ENCODE measurements around the gene STXBP5. TPM values are rescaled to one million over a fixed set of nuclear protein-coding genes. Genes with fewer than 3 reads are reported as not detected.

The STXBP5 gene
- polyA plus RNA-seq, 1 of the 3 experiments (the other 2 are of a cell fraction): 9.9 TPM

GRCh38 chr6:147321260-147321659, 117.0 kb downstream of the STXBP5 start:
- Histone ChIP-seq H3K4me3 (ENCODE audit: low read depth in 2 of 2, low read length in 1 of 2) (no peak overlapping the region), H3K4me1 (ENCODE audit: control insufficient read depth in 1 of 2, insufficient read depth in 2 of 2, low read depth in 1 of 2, low read length in 1 of 2) (no peaks in the 10 kb centered on the region), H3K79me2 (ENCODE audit: insufficient read depth) (no peaks in the 10 kb centered on the region), H3K36me3 (replicated peaks in 1 of 2; ENCODE audit: control insufficient read depth in 1 of 2, insufficient read depth in 2 of 2, low read length in 1 of 2) (peaks cover 55 to 62% of the 10 kb centered on the region in 2 experiments), H3K27ac (ENCODE audit: low read depth in 2 of 2, low read length in 1 of 2) (no peak overlapping the region), H3K9me2 (no peaks in the 10 kb centered on the region), H3K9ac (no peak overlapping the region), H3K4me2 (no peak overlapping the region), H2AFZ (ENCODE audit: low read depth) (no peak overlapping the region), H4K20me1 (ENCODE audit: insufficient read depth) (no peaks in the 10 kb centered on the region), H3F3A (replicated peaks; ENCODE audit: insufficient read depth) (no peaks in the 10 kb centered on the region), H3K27me3 (ENCODE audit: insufficient read depth) (no peaks in the 10 kb centered on the region), H3K9me3 (no peaks in the 10 kb centered on the region)
- CTCF ChIA-PET: no interaction called here
- POLR2A ChIA-PET: no interaction called here
- WGBS (ENCODE audit: low lambda C conversion rate): 85% methylated on average over 2 of the region's 2 CpGs
- TF ChIP-seq EP300 (IDR thresholded peaks at IDR 0.05; ENCODE audit: borderline replicate concordance in 1 of 2, low read depth in 1 of 2, low read length in 1 of 2) (no peak), GABPA (IDR thresholded peaks at IDR 0.05; ENCODE audit: low read depth) (no peak), TEAD4 (IDR thresholded peaks at IDR 0.05; ENCODE audit: borderline replicate concordance, insufficient read depth) (no peak)
- TF ChIP-seq, protein P1, sequence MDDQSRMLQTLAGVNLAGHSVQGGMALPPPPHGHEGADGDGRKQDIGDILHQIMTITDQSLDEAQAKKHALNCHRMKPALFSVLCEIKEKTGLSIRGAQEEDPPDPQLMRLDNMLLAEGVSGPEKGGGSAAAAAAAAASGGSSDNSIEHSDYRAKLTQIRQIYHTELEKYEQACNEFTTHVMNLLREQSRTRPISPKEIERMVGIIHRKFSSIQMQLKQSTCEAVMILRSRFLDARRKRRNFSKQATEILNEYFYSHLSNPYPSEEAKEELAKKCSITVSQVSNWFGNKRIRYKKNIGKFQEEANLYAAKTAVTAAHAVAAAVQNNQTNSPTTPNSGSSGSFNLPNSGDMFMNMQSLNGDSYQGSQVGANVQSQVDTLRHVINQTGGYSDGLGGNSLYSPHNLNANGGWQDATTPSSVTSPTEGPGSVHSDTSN (IDR thresholded peaks at IDR 0.05): no peak
- no peak for DNase-seq

DNA sequence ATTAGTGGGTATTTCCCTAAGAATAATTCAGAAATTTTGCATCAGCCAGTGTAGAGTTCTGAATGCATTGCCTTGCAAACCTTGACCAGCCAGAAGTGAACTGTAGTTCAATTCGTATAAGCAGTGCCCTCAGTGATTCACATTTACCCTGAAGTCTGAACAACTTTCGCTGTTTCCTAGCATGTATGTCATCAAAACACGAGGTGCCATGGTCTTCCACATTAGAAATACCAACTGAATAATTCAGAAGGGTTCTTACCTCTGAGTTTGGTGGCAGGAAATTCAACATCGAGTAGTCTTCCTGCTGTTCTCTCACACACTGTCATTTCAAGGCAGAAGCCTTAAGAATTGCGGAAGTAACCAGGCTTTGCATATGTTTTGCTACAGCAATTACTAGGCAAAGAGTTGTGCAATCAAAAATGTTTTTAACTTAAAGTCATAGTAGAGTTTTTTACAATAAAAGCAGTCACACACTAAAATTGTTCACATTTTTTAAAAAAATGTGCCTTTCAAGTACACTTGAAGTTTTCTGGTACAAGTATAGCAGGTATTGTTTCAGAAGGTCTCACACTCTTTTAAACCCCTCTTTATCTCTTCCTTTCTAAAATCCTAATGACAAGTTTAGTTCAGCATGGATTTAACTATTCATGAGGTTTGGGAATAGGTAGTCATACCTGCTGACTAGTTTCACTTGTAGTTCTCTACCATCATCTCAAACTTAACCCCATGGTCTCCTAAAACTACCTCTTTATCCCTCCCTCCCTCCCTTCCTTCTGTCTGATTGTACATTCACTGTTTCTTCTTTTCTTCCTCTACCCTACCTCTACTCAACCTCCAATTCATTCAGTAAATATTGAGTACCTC, 118.3 kb downstream of the STXBP5 start:
- no peaks in the 10 kb centered on the region for H4K20me1 ChIP-seq (ENCODE audit: insufficient read depth)
- H3K9ac ChIP-seq: no peak overlapping the region
- WGBS (ENCODE audit: low lambda C conversion rate): 90% methylated on average over 5 of the region's 5 CpGs
- H3K36me3 ChIP-seq (replicated peaks in 1 of 2; ENCODE audit: control insufficient read depth in 1 of 2, insufficient read depth in 2 of 2, low read length in 1 of 2): peaks cover 59 to 60% of the 10 kb centered on the region in 2 experiments
- H3K4me3 ChIP-seq (ENCODE audit: low read depth in 2 of 2, low read length in 1 of 2): no peak overlapping the region
- no peak overlapping the region for H3K4me2 ChIP-seq
- DNase-seq: no peak
- no peak overlapping the region for H3K27ac ChIP-seq (ENCODE audit: low read depth in 2 of 2, low read length in 1 of 2)
- ChIA-PET CTCF (no interaction called here), POLR2A (no interaction called here)
- H3K9me2 ChIP-seq: no peaks in the 10 kb centered on the region
- no peaks in the 10 kb centered on the region for H3K79me2 ChIP-seq (ENCODE audit: insufficient read depth)
- no peak overlapping the region for H2AFZ ChIP-seq (ENCODE audit: low read depth)
- no peaks in the 10 kb centered on the region for H3K4me1 ChIP-seq (ENCODE audit: control insufficient read depth in 1 of 2, insufficient read depth in 2 of 2, low read depth in 1 of 2, low read length in 1 of 2)
- no peaks in the 10 kb centered on the region for H3K27me3 ChIP-seq (ENCODE audit: insufficient read depth)
- H3F3A ChIP-seq (replicated peaks; ENCODE audit: insufficient read depth): no peaks in the 10 kb centered on the region
- no peak for TF ChIP-seq ELF1 (IDR thresholded peaks at IDR 0.05)
- TF ChIP-seq GABPA (IDR thresholded peaks at IDR 0.05; ENCODE audit: low read depth): no peak
- TF ChIP-seq FOXM1 (IDR thresholded peaks at IDR 0.05; ENCODE audit: low read depth): no peak
- TF ChIP-seq YY1 (IDR thresholded peaks at IDR 0.05; ENCODE audit: low read depth): no peak
- TF ChIP-seq RXRA (IDR thresholded peaks at IDR 0.05; ENCODE audit: borderline replicate concordance, low read depth): no peak
- TF ChIP-seq RFX5 (IDR thresholded peaks at IDR 0.05; ENCODE audit: low read length): no peak
- no peak for TF ChIP-seq CHD2 (IDR thresholded peaks at IDR 0.05; ENCODE audit: low read length, partially characterized antibody)
- TF ChIP-seq, protein P2, sequence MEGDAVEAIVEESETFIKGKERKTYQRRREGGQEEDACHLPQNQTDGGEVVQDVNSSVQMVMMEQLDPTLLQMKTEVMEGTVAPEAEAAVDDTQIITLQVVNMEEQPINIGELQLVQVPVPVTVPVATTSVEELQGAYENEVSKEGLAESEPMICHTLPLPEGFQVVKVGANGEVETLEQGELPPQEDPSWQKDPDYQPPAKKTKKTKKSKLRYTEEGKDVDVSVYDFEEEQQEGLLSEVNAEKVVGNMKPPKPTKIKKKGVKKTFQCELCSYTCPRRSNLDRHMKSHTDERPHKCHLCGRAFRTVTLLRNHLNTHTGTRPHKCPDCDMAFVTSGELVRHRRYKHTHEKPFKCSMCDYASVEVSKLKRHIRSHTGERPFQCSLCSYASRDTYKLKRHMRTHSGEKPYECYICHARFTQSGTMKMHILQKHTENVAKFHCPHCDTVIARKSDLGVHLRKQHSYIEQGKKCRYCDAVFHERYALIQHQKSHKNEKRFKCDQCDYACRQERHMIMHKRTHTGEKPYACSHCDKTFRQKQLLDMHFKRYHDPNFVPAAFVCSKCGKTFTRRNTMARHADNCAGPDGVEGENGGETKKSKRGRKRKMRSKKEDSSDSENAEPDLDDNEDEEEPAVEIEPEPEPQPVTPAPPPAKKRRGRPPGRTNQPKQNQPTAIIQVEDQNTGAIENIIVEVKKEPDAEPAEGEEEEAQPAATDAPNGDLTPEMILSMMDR (IDR thresholded peaks at IDR 0.05): no peak
- no peak for TF ChIP-seq MXI1 (IDR thresholded peaks at IDR 0.05; ENCODE audit: low read depth, low read length)
- H3K9me3 ChIP-seq: no peaks in the 10 kb centered on the region

Data from SK-N-SH (cell line).